GM21825 (cell line): ENCODE results near the gene AGFG1.
"Not testable (repeated sequence)": the region's sequence is repeated elsewhere in the genome, so short reads cannot be mapped to it uniquely, and the experiment has no call there.

Experiments
- ATAC-seq: cut with Tn5 transposase; IDR thresholded peaks from one replicate; pipeline ENCODE4 v1.9.1; 2021; ENCODE audit warnings: mild to moderate bottlenecking, moderate library complexity; ENCODE audit not compliant: unreplicated experiment

AGFG1 gene

GRCh38 chr2:227529871-227530270, 57.9 kb downstream of the AGFG1 start:
- no peak for ATAC-seq

DNA sequence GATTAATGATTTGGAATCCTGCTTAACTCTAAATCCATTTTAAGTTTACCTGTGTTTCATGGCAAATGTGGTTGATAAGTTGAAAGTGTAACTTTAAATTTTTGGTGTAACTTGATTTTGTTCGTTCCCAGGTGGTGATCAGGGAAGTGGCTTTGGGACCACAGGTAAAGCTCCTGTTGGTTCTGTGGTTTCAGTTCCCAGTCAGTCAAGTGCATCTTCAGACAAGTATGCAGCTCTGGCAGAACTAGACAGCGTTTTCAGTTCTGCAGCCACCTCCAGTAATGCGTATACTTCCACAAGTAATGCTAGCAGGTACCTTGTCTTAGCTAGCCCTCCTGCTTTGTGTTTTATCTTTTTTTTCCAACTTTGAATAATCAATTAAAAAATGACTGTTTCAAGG, 62.8 kb downstream of the AGFG1 start:
- ATAC-seq, result peak; percentile 83

- no peak for ATAC-seq
Measured at GRCh38 chr2:227536445-227536844, 64.5 kb downstream of the AGFG1 start.

- no peak for ATAC-seq
Measured at GRCh38 chr2:227539465-227539956, 67.6 kb downstream of the AGFG1 start.

DNA sequence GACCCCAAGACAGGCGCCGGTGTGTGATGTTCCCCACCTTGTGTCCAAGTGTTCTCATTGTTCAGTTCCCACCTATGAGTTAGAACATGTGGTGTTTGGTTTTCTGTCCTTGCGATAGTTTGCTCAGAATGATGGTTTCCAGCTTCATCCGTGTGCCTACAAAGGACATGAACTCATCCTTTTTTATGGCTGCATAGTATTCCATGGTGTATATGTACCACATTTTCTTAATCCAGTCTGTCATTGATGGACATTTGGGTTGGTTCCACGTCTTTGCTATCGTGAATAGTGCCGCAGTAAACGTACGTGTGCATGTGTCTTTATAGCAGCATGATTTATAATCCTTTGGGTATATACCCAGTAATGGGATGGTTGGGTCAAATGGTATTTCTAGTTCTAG, 68.4 kb downstream of the AGFG1 start:
- ATAC-seq, result not testable (repeated sequence)

DNA sequence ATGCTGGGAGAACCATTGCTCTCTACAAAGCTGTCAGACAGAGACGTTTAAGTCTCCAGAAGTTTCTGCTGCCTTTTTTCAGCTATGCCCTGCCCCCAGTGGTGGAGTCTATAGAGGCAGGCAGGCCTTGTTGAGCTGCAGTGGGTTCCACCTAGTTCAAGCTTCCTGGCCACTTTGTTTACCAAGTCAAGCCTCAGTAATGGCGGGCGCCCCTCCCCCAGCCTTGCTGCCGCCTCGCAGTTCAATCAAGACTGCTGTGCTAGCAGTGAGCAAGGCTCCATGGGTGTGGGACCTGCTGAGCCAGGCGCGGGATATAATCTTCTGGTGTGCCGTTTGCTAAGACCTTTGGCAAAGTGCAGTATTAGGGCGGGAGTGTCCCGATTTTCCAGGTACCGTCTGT, 74.0 kb downstream of the AGFG1 start:
- ATAC-seq, result no peak

GRCh38 chr2:227551836-227552235, 79.9 kb downstream of the AGFG1 start:
- no peak for ATAC-seq

DNA sequence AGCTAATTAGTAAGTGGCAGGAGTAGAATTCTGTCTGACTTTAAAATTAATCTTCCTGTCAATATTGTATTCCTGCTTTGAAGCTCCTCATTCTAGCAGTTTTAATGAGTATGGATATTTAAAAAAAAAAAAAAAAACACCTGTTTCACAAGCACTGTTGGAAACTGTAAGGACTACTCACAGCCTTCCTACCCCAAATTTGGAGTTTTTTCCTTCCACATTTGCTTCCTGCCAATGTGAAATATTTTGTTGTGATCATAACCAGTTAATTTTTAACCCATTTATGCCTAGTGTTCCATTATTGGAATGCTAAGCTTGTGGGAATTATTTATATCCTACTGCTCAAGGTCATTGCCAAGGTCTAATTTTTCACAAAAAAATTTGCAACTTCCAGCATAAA, 90.6 kb downstream of the AGFG1 start:
- ATAC-seq, result no peak

GRCh38 chr2:227565080-227565479, 93.1 kb downstream of the AGFG1 start:
- ATAC-seq, result no peak

GRCh38 chr2:227566012-227566411, 94.1 kb downstream of the AGFG1 start:
- ATAC-seq, result no peak

- ATAC-seq, result no peak
Measured at GRCh38 chr2:227568852-227569169, 96.9 kb downstream of the AGFG1 start.

DNA sequence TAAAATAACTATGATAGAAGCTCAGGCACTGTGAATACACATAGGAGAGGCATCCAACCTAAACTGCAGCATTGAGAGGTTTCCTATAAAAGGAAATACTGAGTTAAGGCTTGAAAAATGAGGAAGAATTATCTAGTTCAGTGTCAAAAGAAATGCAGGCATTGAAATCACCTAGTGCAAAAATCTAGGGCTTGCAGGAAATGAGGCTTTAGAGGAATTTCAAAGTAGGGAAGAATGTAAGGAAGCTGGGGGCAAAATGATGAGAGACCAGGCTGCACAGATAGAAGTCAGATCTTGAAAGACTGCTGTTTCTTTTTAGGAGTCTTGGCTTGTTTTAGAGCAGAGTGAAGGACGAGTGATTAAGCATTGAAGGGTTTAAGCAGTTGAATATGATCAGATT, 98.7 kb downstream of the AGFG1 start:
- ATAC-seq, result no peak

GRCh38 chr2:227576110-227576509, 104.2 kb downstream of the AGFG1 start:
- no peak for ATAC-seq

DNA sequence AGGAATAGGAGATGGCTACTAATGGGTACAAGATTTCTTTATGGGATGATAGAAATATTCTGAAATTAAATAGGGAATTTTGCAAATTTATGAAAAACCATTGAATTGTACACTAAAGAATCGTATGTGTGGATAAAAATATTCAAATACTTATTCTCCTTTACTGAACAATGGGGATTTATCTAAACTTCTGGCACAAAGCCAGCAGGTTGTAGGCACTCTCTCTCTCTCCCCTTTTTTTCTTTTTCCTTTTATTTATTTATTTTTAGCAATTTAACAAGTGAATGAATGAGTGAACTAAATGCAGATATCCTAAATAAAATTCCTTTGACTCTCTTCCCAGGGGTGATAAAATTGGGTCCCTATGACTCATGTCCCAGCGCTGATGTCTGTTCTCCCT, 104.9 kb downstream of the AGFG1 start:
- ATAC-seq, result no peak

GRCh38 chr2:227577555-227577954, 105.6 kb downstream of the AGFG1 start:
- ATAC-seq, result no peak

GRCh38 chr2:227578642-227579041, 106.7 kb downstream of the AGFG1 start:
- no peak for ATAC-seq

GRCh38 chr2:227579791-227580190, 107.8 kb downstream of the AGFG1 start:
- no peak for ATAC-seq

GRCh38 chr2:227582369-227582768, 110.4 kb downstream of the AGFG1 start:
- no peak for ATAC-seq

- ATAC-seq, result no peak
Measured at GRCh38 chr2:227592694-227593387, 120.9 kb downstream of the AGFG1 start.

DNA sequence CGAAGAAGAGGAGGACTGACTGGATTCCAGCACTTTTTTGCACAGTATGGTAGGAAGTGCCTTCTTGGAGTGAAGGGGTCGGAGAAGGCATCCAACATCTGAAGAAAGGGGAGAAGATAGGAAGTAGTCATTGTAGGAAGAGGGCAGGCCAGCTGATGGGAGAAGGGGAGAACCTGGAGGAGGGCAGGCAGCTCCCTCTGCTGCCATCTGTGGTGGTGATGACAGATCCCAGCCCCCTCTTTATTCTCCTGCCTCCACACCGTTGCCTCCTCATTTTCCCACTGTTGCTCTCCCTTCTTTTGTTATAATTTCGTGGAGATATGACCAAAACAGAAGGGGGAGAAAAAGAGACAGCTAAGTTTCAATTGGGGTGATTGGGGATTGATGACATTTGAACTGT, 123.8 kb downstream of the AGFG1 start:
- no peak for ATAC-seq

DNA sequence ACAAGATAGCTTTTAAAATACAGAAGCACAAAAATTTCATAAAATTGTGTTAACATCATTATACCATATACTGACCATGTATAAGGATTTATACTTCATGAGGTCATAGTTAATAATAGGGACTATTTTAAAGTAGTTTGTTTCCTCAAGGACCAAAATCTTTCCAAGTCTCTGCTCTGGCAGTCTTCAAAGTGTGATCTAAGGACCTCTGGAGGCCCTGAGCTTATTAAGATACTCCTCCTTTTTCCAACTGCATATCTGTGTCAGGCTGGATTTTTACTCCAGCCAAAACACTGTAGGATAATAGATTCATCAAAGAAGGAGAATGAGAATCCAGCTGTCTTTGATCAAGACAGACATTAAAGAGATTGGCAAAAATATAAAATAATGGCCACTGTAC, 125.1 kb downstream of the AGFG1 start:
- ATAC-seq, result no peak

- no peak for ATAC-seq
Measured at GRCh38 chr2:227597998-227598397, 126.0 kb downstream of the AGFG1 start.

DNA sequence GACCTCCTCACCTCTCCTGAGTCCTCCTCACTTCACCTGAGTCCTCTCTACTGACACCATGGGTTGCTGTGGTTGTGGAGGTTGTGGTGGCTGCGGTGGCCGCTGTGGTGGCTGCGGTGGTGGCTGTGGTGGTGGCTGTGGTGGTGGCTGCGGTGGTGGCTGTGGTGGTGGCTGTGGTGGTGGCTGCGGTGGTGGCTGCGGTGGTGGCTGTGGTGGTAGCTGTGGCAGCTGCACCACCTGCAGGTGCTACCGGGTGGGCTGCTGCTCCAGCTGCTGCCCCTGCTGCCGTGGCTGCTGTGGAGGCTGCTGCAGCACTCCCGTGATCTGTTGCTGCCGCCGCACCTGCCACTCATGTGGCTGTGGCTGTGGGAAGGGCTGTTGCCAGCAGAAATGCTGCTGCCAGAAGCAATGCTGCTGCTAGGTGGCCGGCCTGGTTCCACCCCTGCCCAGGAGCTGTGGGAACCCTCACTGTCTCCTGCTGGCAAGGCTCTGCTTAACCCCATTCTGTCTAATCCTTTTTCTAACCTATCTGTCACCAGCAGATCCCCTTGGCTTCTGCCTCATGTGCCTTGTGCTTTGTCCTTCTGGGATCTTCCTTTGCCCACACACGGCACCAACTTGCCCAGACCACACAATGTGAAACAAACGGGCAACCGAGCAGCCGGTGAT, 127.0 kb downstream of the AGFG1 start, which contains the start of gene SCYGR2:
Gene SCYGR2 (plus strand): TSS at position 59 of the 669 bp plus-strand sequence. CDS start 0 bp downstream, at position 59.
- ATAC-seq, result not testable (repeated sequence)
